Neural cell (in vitro differentiated cells): ENCODE measurements around the gene S100A2. TPM values are rescaled to one million over a fixed set of nuclear protein-coding genes. Genes with fewer than 3 reads are reported as not detected.

Experiments used
- H2AFZ ChIP-seq: fragments of 200-600, 300-800 bp; sonication (generic), shearing (Covaris generic); 2 replicates; pipeline ENCODE4 v1.6.0; 2014; ENCODE audit warnings: low read depth, mild to moderate bottlenecking, antibody characterized with exemption, low read length, moderate library complexity
- H3F3A ChIP-seq: fragments of 200-600 bp; shearing (Covaris generic); 2 replicates; pipeline ENCODE4 v1.6.1; 2016; ENCODE audit warnings: mild to moderate bottlenecking, moderate library complexity, mixed read lengths, antibody characterized with exemption, low read length; ENCODE audit not compliant: insufficient read depth, poor library complexity, severe bottlenecking
- H3K27ac ChIP-seq: fragments of 200-600, 300-800 bp; sonication (generic), shearing (Covaris generic); 2 replicates; pipeline ENCODE4 v1.5.1; 2014; ENCODE audit warnings: mild to moderate bottlenecking, low read length, moderate library complexity
- H3K27me3 ChIP-seq: fragments of 300-800, 200-600 bp; sonication (generic), shearing (Covaris generic); 2 replicates; pipeline ENCODE4 v1.6.0; 2014; ENCODE audit warnings: mild to moderate bottlenecking, low read depth, low read length, moderate library complexity; ENCODE audit not compliant: insufficient read depth
- H3K36me3 ChIP-seq: fragments of 300-800, 200-600 bp; sonication (generic), shearing (Covaris generic); 2 replicates; pipeline ENCODE4 v1.5.1; 2014; ENCODE audit warnings: mild to moderate bottlenecking, antibody characterized with exemption, low read length, moderate library complexity; ENCODE audit not compliant: insufficient read depth
- H3K4me2 ChIP-seq: fragments of 300-800, 200-600 bp; sonication (generic), shearing (Covaris generic); 2 replicates; pipeline ENCODE4 v1.6.0; 2014; ENCODE audit warnings: mild to moderate bottlenecking, low read length
- H3K4me3 ChIP-seq: fragments of 300-800, 200-600 bp; sonication (generic), shearing (Covaris generic); 2 replicates; pipeline ENCODE4 v1.5.1; 2014; ENCODE audit warnings: mild to moderate bottlenecking, low read length, moderate library complexity
- H3K79me2 ChIP-seq: fragments of 200-600 bp; shearing (Covaris generic); replicated peaks from 2 replicates; pipeline ENCODE4 v1.6.0; 2014; ENCODE audit warnings: mild to moderate bottlenecking, low read length, moderate library complexity; ENCODE audit not compliant: insufficient read depth
- H3K9ac ChIP-seq: fragments of 300-800, 200-600 bp; sonication (generic), shearing (Covaris generic); 2 replicates; pipeline ENCODE4 v1.6.1; 2016; ENCODE audit warnings: mild to moderate bottlenecking, low read length, mixed read lengths
- H3K9me2 ChIP-seq: fragments of 200-600 bp; shearing (Covaris generic); 2 replicates; pipeline ENCODE4 v1.6.1; 2016; ENCODE audit warnings: mild to moderate bottlenecking, low read length, mixed read lengths; ENCODE audit not compliant: insufficient read depth
- H3K9me3 ChIP-seq: fragments of 200-600, 300-800 bp; sonication (generic), shearing (Covaris generic); 2 replicates; pipeline ENCODE4 v1.6.1; 2016; ENCODE audit warnings: mild to moderate bottlenecking, mixed run types, low read length, moderate library complexity, mixed read lengths
- H4K20me1 ChIP-seq: fragments of 200-600 bp; shearing (Covaris generic); 2 replicates; pipeline ENCODE4 v1.6.1; 2016; ENCODE audit warnings: mild to moderate bottlenecking, mixed run types; ENCODE audit not compliant: insufficient read depth
- CTCF ChIP-seq: fragments of 450-650 bp; IDR thresholded peaks from 2 replicates; pipeline ENCODE4 v1.5.1; 2014; ENCODE audit warnings: antibody characterized with exemption, mild to moderate bottlenecking, moderate library complexity; ENCODE audit not compliant: poor library complexity, severe bottlenecking
- EP300 ChIP-seq: fragments of 450-650 bp; conservative IDR thresholded peaks from 2 replicates; pipeline ENCODE4 v1.6.1; 2014; ENCODE audit warnings: antibody characterized with exemption, mild to moderate bottlenecking, moderate library complexity; ENCODE audit not compliant: poor library complexity, severe bottlenecking
- EZH2 ChIP-seq: fragments of 200-600, 300-800 bp; shearing (Covaris generic), sonication (generic); IDR thresholded peaks from 2 replicates; pipeline ENCODE4 v1.6.1; 2014; ENCODE audit warnings: antibody characterized with exemption, low read length, borderline replicate concordance, mild to moderate bottlenecking; ENCODE audit not compliant: insufficient read depth, poor library complexity, severe bottlenecking
- MXI1 ChIP-seq: fragments of 450-650 bp; conservative IDR thresholded peaks from 2 replicates; pipeline ENCODE4 v1.6.1; 2014; ENCODE audit warnings: antibody characterized with exemption, mild to moderate bottlenecking; ENCODE audit not compliant: poor library complexity, severe bottlenecking
- POLR2AphosphoS5 ChIP-seq: IDR thresholded peaks from 2 replicates; pipeline ENCODE4 v1.6.1; 2012
- RAD21 ChIP-seq: fragments of 450-650 bp; conservative IDR thresholded peaks from 2 replicates; pipeline ENCODE4 v1.6.1; 2014; ENCODE audit warnings: antibody characterized with exemption, mild to moderate bottlenecking, moderate library complexity
- REST ChIP-seq: IDR thresholded peaks from 2 replicates; pipeline ENCODE4 v1.6.1; 2012; ENCODE audit warnings: borderline replicate concordance
- SMC3 ChIP-seq: fragments of 450-650 bp; conservative IDR thresholded peaks from 2 replicates; pipeline ENCODE4 v1.6.1; 2014; ENCODE audit warnings: antibody characterized with exemption, mild to moderate bottlenecking, moderate library complexity; ENCODE audit not compliant: poor library complexity
- TAF1 ChIP-seq: IDR thresholded peaks from 2 replicates; pipeline ENCODE4 v1.6.1; 2012; ENCODE audit warnings: low read depth
- polyA plus RNA-seq: library from polyadenylated mRNA; depleted of rRNA; stranded (reverse); fragments of >200 nt; gene quantifications from 2 replicates; pipeline ENCODE4 v1.2.3, GENCODE V29; 2014

The S100A2 gene
- polyA plus RNA-seq, 1 donor from 2014 or later, result not detected

- H2AFZ ChIP-seq, result no peak overlapping the region
- no peak overlapping the region for H3K9ac ChIP-seq
- no peak overlapping the region for H3K4me2 ChIP-seq
- no peaks in the 10 kb centered on the region for H3K79me2 ChIP-seq
- no peaks in the 10 kb centered on the region for H3F3A ChIP-seq
- TF ChIP-seq MXI1, result no peak
- no peak for TF ChIP-seq TAF1
- TF ChIP-seq EZH2, result no peak
- no peak for TF ChIP-seq SMC3
- TF ChIP-seq REST, result no peak
- no peak for TF ChIP-seq CTCF
- no peak for TF ChIP-seq EP300
- TF ChIP-seq RAD21, result no peak
- TF ChIP-seq POLR2AphosphoS5, result no peak
- no peak overlapping the region for H3K4me3 ChIP-seq
- no peaks in the 10 kb centered on the region for H3K27me3 ChIP-seq
- no peaks in the 10 kb centered on the region for H3K9me3 ChIP-seq
- H3K9me2 ChIP-seq, result no peaks in the 10 kb centered on the region
- no peaks in the 10 kb centered on the region for H3K36me3 ChIP-seq
- no peak overlapping the region for H3K27ac ChIP-seq
- no peaks in the 10 kb centered on the region for H4K20me1 ChIP-seq
Observed at GRCh38 chr1:153610811-153611301, 45.2 kb upstream of the S100A2 start.

- Histone ChIP-seq H3F3A (no peaks in the 10 kb centered on the region), H4K20me1 (no peaks in the 10 kb centered on the region), H2AFZ (no peak overlapping the region), H3K9ac (no peak overlapping the region), H3K79me2 (no peaks in the 10 kb centered on the region), H3K4me3 (no peak overlapping the region), H3K4me2 (no peak overlapping the region), H3K36me3 (no peaks in the 10 kb centered on the region), H3K27ac (no peak overlapping the region), H3K27me3 (no peaks in the 10 kb centered on the region), H3K9me2 (no peaks in the 10 kb centered on the region), H3K9me3 (no peaks in the 10 kb centered on the region)
- TF ChIP-seq EP300 (no peak), MXI1 (no peak), EZH2 (no peak), REST (no peak), RAD21 (no peak), TAF1 (no peak), CTCF (no peak), SMC3 (no peak), POLR2AphosphoS5 (no peak)
Observed at GRCh38 chr1:153610334-153610733, 44.7 kb upstream of the S100A2 start.
